ENCODE results near the gene STXBP1.

Gene STXBP1

GRCh38 chr9:127568971-127569885 lies 42.8 kb upstream of the STXBP1 start:
- H3K4me1 ChIP-seq = peaks cover 8 to 67% (median 54%) of the 10 kb centered on the region in 4 donors
- DNase-seq = peak; percentile 81 to 93
- intact Hi-C loops (cut with DNase I; ENCODE audit: low total_unique reads) = no loop called here
- H3K27ac ChIP-seq = peak overlapping the region; percentile 98 to 99
- H3K36me3 ChIP-seq = peaks cover 0 to 11% (median 0%) of the 10 kb centered on the region in 3 donors
- peak overlapping the region; percentile 89 to 95 for H3K4me3 ChIP-seq
- TF ChIP-seq, protein P1, sequence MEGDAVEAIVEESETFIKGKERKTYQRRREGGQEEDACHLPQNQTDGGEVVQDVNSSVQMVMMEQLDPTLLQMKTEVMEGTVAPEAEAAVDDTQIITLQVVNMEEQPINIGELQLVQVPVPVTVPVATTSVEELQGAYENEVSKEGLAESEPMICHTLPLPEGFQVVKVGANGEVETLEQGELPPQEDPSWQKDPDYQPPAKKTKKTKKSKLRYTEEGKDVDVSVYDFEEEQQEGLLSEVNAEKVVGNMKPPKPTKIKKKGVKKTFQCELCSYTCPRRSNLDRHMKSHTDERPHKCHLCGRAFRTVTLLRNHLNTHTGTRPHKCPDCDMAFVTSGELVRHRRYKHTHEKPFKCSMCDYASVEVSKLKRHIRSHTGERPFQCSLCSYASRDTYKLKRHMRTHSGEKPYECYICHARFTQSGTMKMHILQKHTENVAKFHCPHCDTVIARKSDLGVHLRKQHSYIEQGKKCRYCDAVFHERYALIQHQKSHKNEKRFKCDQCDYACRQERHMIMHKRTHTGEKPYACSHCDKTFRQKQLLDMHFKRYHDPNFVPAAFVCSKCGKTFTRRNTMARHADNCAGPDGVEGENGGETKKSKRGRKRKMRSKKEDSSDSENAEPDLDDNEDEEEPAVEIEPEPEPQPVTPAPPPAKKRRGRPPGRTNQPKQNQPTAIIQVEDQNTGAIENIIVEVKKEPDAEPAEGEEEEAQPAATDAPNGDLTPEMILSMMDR (IDR thresholded peaks at IDR 0.05) = no peak
- H3K27me3 ChIP-seq = no peaks in the 10 kb centered on the region
- no peaks in the 10 kb centered on the region for H3K9me3 ChIP-seq

DNA sequence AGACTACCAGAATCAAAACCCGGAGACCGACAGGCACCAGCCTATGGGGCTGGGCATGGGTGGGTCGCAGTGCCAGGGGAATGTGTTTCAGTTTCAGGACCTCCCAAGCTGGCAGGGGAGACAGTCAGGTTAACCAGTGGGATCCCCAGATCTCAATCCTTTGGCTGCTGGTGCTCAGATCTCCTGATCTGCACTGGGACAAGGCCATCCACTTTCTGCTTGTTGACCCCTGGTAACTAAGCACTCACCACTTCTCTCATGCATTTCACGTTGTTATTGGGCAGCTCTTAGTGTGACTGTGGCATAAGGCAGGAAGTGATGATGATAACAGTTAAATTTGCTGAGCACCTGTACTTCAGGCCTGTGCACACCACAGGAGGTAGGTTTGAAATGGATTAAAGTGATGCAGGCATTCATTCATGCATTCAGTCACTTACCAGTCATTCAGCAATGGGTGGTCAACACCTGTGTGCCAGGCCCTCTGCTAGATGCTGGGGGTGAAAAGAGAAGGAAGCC lies 42.1 kb upstream of the STXBP1 start:
- DNase-seq = no peak

GRCh38 chr9:127570533-127571111 lies 41.5 kb upstream of the STXBP1 start:
- H3K4me3 ChIP-seq = no peak overlapping the region
- TF ChIP-seq, protein P1 (IDR thresholded peaks at IDR 0.05) = no peak
- intact Hi-C loops (cut with DNase I; ENCODE audit: low total_unique reads) = no loop called here
- peak overlapping the region; percentile 98 to 99 for H3K27ac ChIP-seq
- H3K36me3 ChIP-seq = no peaks in the 10 kb centered on the region
- no peaks in the 10 kb centered on the region for H3K27me3 ChIP-seq
- no peak for DNase-seq
- H3K9me3 ChIP-seq = no peaks in the 10 kb centered on the region
- H3K4me1 ChIP-seq = peaks cover 8 to 75% (median 63%) of the 10 kb centered on the region in 4 donors

More for the DNA sequence above, 42.1 kb upstream of the STXBP1 start:
- Histone ChIP-seq H3K36me3 (peaks cover 0 to 5% (median 0%) of the 10 kb centered on the region in 3 donors), H3K9me3 (no peaks in the 10 kb centered on the region), H3K4me3 (peak overlapping the region; percentile 89 to 95), H3K27ac (peak overlapping the region; percentile 98 to 99), H3K4me1 (peaks cover 8 to 74% (median 62%) of the 10 kb centered on the region in 4 donors), H3K27me3 (no peaks in the 10 kb centered on the region)
- TF ChIP-seq, protein P1 (IDR thresholded peaks at IDR 0.05) = no peak
- intact Hi-C loops (cut with DNase I; ENCODE audit: low total_unique reads) = no loop called here

DNA sequence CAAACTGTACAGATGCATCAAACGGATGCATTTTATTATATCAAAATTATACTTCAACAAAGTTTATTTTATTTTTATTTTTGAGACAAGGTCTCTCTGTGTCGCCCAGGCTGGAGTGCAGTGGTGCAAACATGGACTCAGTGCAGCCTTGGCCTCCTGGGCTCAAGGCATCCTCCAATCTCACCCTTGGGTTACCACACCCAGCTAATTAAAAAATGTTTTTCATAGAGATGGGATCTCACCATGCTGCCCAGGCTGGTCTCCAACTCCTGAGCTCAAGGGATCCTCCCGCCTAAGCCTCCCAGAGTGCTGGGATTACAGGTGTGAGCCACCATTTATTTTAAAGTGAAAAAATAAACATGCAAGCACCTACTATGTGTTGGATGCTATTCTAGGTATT lies 40.1 kb upstream of the STXBP1 start:
- no peak overlapping the region for H3K4me3 ChIP-seq
- DNase-seq = no peak
- peaks cover 8 to 61% (median 51%) of the 10 kb centered on the region in 4 donors for H3K4me1 ChIP-seq
- H3K27ac ChIP-seq = peak overlapping the region; percentile 87 to 99
- intact Hi-C loops (cut with DNase I; ENCODE audit: low total_unique reads) = no loop called here
- no peaks in the 10 kb centered on the region for H3K36me3 ChIP-seq
- H3K27me3 ChIP-seq = no peaks in the 10 kb centered on the region
- TF ChIP-seq, protein P1 (IDR thresholded peaks at IDR 0.05) = no peak
- no peaks in the 10 kb centered on the region for H3K9me3 ChIP-seq

DNA sequence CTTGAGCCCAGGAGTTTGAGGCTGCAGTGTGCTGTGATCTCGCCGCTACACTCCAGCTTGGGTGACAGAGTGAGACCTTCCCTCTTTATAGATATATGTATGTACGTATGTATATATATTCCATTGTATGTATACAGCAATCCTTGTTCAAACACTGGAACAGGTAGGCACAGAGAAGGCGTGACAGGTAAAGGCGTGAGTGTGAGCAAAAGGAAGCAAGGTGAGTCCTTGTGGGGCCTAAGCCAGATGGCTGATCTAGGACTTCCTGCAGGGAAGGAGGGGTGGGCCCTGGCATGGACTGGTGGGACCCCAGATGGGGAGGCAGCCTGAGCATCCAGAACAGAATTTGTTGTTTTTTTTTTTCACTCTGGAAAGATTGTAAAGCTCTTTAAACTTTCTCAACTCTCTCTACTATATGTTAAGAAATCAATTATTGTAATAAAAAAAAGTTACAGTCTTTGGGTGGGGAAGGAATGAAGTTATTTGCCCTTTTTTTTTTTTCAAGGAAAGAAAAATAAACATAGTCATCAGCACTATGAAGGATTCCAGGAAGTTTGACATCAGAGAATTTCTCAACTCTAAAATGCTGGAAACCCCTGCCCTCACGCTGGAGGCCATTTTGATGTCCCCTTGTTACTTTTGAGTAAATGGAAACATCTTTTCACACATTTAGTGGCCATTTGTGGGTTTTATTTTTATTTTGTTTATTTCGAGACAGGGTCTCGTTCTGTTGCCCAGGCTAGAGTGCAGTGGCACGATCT lies 38.9 kb upstream of the STXBP1 start:
- peak in 1 of 2 donors; percentile 52 for DNase-seq
- TF ChIP-seq, protein P1 (IDR thresholded peaks at IDR 0.05) = no peak
- intact Hi-C loops (cut with DNase I; ENCODE audit: low total_unique reads) = no loop called here
- Histone ChIP-seq H3K36me3 (no peaks in the 10 kb centered on the region), H3K9me3 (no peaks in the 10 kb centered on the region), H3K27ac (peak overlapping the region; percentile 87 to 99), H3K27me3 (no peaks in the 10 kb centered on the region), H3K4me3 (no peak overlapping the region), H3K4me1 (peaks cover 8 to 54% (median 48%) of the 10 kb centered on the region in 4 donors)
